ENCODE data around the gene LRMDA. TPM values are rescaled to one million over a fixed set of nuclear protein-coding genes. Genes with fewer than 3 reads are reported as not detected.

LRMDA gene
- total RNA-seq, 1 donor from 2014 or later, result 29.9 TPM

GRCh38 chr10:76329891-76330575 lies 898.6 kb downstream of the LRMDA start:
- Histone ChIP-seq H3K27me3 (ENCODE audit: low read depth) (no peaks in the 10 kb centered on the region), H3K27ac (no peak overlapping the region), H3K9me3 (no peaks in the 10 kb centered on the region), H3K4me3 (no peak overlapping the region), H3K4me1 (no peaks in the 10 kb centered on the region), H3K36me3 (no peaks in the 10 kb centered on the region)
- ATAC-seq, result no peak
- no peak for TF ChIP-seq CTCF (IDR thresholded peaks at IDR 0.05)
- DNase-seq, result no peak
- intact Hi-C loops (cut with DNase I), result no loop called here

- H3K4me1 ChIP-seq, result peaks cover 5% of the 10 kb centered on the region
- H3K27ac ChIP-seq, result no peak overlapping the region
- H3K36me3 ChIP-seq, result no peaks in the 10 kb centered on the region
- no peak for DNase-seq
- intact Hi-C loops (cut with DNase I), result no loop called here
- no peaks in the 10 kb centered on the region for H3K9me3 ChIP-seq
- ATAC-seq, result no peak
- H3K27me3 ChIP-seq (ENCODE audit: low read depth), result no peaks in the 10 kb centered on the region
- H3K4me3 ChIP-seq, result no peak overlapping the region
- TF ChIP-seq CTCF (IDR thresholded peaks at IDR 0.05), result no peak
These were observed 900.3 kb downstream of the LRMDA start for GRCh38 chr10:76331742-76332141.

- H3K27ac ChIP-seq, result peak overlapping the region; percentile 9
- no peak overlapping the region for H3K4me3 ChIP-seq
- no peaks in the 10 kb centered on the region for H3K27me3 ChIP-seq (ENCODE audit: low read depth)
- intact Hi-C loops (cut with DNase I), result no loop called here
- H3K36me3 ChIP-seq, result no peaks in the 10 kb centered on the region
- no peak for DNase-seq
- peaks cover 5% of the 10 kb centered on the region for H3K4me1 ChIP-seq
- no peak for TF ChIP-seq CTCF (IDR thresholded peaks at IDR 0.05)
- H3K9me3 ChIP-seq, result no peaks in the 10 kb centered on the region
- ATAC-seq, result no peak
These were observed 901.9 kb downstream of the LRMDA start for GRCh38 chr10:76333326-76333725.

GRCh38 chr10:76333796-76334195 lies 902.4 kb downstream of the LRMDA start:
- Histone ChIP-seq H3K4me1 (peaks cover 5% of the 10 kb centered on the region), H3K4me3 (no peak overlapping the region), H3K27me3 (ENCODE audit: low read depth) (no peaks in the 10 kb centered on the region), H3K9me3 (no peaks in the 10 kb centered on the region), H3K36me3 (no peaks in the 10 kb centered on the region), H3K27ac (peak overlapping the region; percentile 9)
- intact Hi-C loops (cut with DNase I), result no loop called here
- no peak for TF ChIP-seq CTCF (IDR thresholded peaks at IDR 0.05)
- DNase-seq (no peak), ATAC-seq (no peak)

GRCh38 chr10:76334255-76334654 lies 902.8 kb downstream of the LRMDA start:
- no peaks in the 10 kb centered on the region for H3K36me3 ChIP-seq
- no peak for TF ChIP-seq CTCF (IDR thresholded peaks at IDR 0.05)
- DNase-seq (no peak), ATAC-seq (no peak)
- intact Hi-C loops (cut with DNase I), result no loop called here
- peaks cover 5% of the 10 kb centered on the region for H3K4me1 ChIP-seq
- no peak overlapping the region for H3K4me3 ChIP-seq
- no peaks in the 10 kb centered on the region for H3K9me3 ChIP-seq
- no peaks in the 10 kb centered on the region for H3K27me3 ChIP-seq (ENCODE audit: low read depth)
- no peak overlapping the region for H3K27ac ChIP-seq
